PFSK-1 (cell line): ENCODE data around the gene BAX.

Experiments
- FOXP2 ChIP-seq: optimal IDR thresholded peaks from 2 replicates; pipeline ENCODE3; 2011; ENCODE audit warnings: borderline replicate concordance, control low read depth, inconsistent platforms; ENCODE audit not compliant: insufficient read depth; ENCODE audit errors: extremely low read length, extremely low read depth
- POLR2AphosphoS5 ChIP-seq: IDR thresholded peaks from 2 replicates; pipeline ENCODE4 v1.6.1; 2012; ENCODE audit warnings: low read depth, mild to moderate bottlenecking, control low read depth, low read length, moderate library complexity
- REST ChIP-seq, 2 experiments: IDR thresholded peaks; 2 replicates each; pipeline versions ENCODE4 v1.6.1 to v1.8.0; 2011 to 2012; ENCODE audit warnings: low read depth in 2 of 2, low read length in 2 of 2, control low read depth in 1 of 2, inconsistent platforms in 1 of 2, mild to moderate bottlenecking in 1 of 2, moderate library complexity in 1 of 2; ENCODE audit not compliant: insufficient read depth in 1 of 2
- SIN3A ChIP-seq: IDR thresholded peaks from 2 replicates; pipeline ENCODE4 v1.6.1; 2012; ENCODE audit warnings: mild to moderate bottlenecking, low read length, moderate library complexity, borderline replicate concordance; ENCODE audit not compliant: insufficient read depth
- TAF1 ChIP-seq: IDR thresholded peaks from 2 replicates; pipeline ENCODE4 v1.6.1; 2012; ENCODE audit warnings: low read length, control low read depth, borderline replicate concordance; ENCODE audit not compliant: insufficient read depth

The BAX gene

GRCh38 chr19:48921721-48922500 lies 32.8 kb upstream of the BAX start:
- TF ChIP-seq POLR2AphosphoS5 (no peak), FOXP2 (no peak), REST (IDR thresholded peaks at IDR 0.05; ENCODE audit: insufficient read depth in 1 of 2, low read depth in 2 of 2, low read length in 2 of 2) (no peak), SIN3A (no peak), TAF1 (no peak)

- TF ChIP-seq SIN3A (no peak), REST (IDR thresholded peaks at IDR 0.05; ENCODE audit: insufficient read depth in 1 of 2, low read depth in 2 of 2, low read length in 2 of 2) (no peak), TAF1 (no peak), FOXP2 (no peak), POLR2AphosphoS5 (no peak)
These were observed 31.9 kb upstream of the BAX start for GRCh38 chr19:48922548-48923490.

GRCh38 chr19:48925240-48925843 lies 29.3 kb upstream of the BAX start:
- TF ChIP-seq POLR2AphosphoS5 (no peak), REST (IDR thresholded peaks at IDR 0.05; ENCODE audit: insufficient read depth in 1 of 2, low read depth in 2 of 2, low read length in 2 of 2) (no peak), SIN3A (no peak), TAF1 (no peak), FOXP2 (no peak)

GRCh38 chr19:48926909-48927308 lies 27.8 kb upstream of the BAX start:
- TF ChIP-seq REST (IDR thresholded peaks at IDR 0.05; ENCODE audit: insufficient read depth in 1 of 2, low read depth in 2 of 2, low read length in 2 of 2) = no peak
- TF ChIP-seq FOXP2 = no peak
- TF ChIP-seq SIN3A = no peak
- TF ChIP-seq POLR2AphosphoS5 = no peak
- TF ChIP-seq TAF1 = no peak
